ENCODE data around the gene LACTB. TPM values are rescaled to one million over a fixed set of nuclear protein-coding genes. Genes with fewer than 3 reads are reported as not detected.
A peak's percentile ranks its signal among the peaks of the same experiment; 100 is the strongest.

The LACTB gene
- total RNA-seq, 4 donors from 2014 or later: 10.9 to 37.1 (median 12.6) TPM

- H3K4me3 ChIP-seq: no peak overlapping the region
- peak overlapping the region in 2 of 4 donors; percentile 34 to 49 for H3K27ac ChIP-seq
- H3K36me3 ChIP-seq: peaks cover 0 to 3% (median 0%) of the 10 kb centered on the region in 3 donors
- TF ChIP-seq CTCF (IDR thresholded peaks at IDR 0.05) (no peak), POLR2A (IDR thresholded peaks at IDR 0.05) (no peak)
- DNase-seq: no peak
- peaks cover 0 to 20% (median 0%) of the 10 kb centered on the region in 4 donors for H3K4me1 ChIP-seq
- H3K27me3 ChIP-seq: no peaks in the 10 kb centered on the region
- no peaks in the 10 kb centered on the region for H3K9me3 ChIP-seq
Measured at GRCh38 chr15:63075015-63075983, 46.4 kb upstream of the LACTB start.

- Histone ChIP-seq H3K9me3 (no peaks in the 10 kb centered on the region), H3K36me3 (no peaks in the 10 kb centered on the region), H3K27ac (peak overlapping the region in 2 of 4 donors; percentile 34 to 49), H3K4me1 (peaks cover 0 to 20% (median 0%) of the 10 kb centered on the region in 4 donors), H3K27me3 (no peaks in the 10 kb centered on the region), H3K4me3 (no peak overlapping the region)
- TF ChIP-seq POLR2A (IDR thresholded peaks at IDR 0.05): no peak
- no peak for TF ChIP-seq CTCF (IDR thresholded peaks at IDR 0.05)
- no peak for DNase-seq
Measured at GRCh38 chr15:63075984-63076713, 45.5 kb upstream of the LACTB start.

- TF ChIP-seq CTCF (IDR thresholded peaks at IDR 0.05) (no peak), POLR2A (IDR thresholded peaks at IDR 0.05) (no peak)
- Histone ChIP-seq H3K4me1 (peaks cover 0 to 20% (median 0%) of the 10 kb centered on the region in 4 donors), H3K27me3 (no peaks in the 10 kb centered on the region), H3K9me3 (no peaks in the 10 kb centered on the region), H3K36me3 (no peaks in the 10 kb centered on the region), H3K27ac (peak overlapping the region in 1 of 4 donors; percentile 49), H3K4me3 (no peak overlapping the region)
- no peak for DNase-seq
Measured at GRCh38 chr15:63076714-63077046, 45.0 kb upstream of the LACTB start.

- H3K27ac ChIP-seq: no peak overlapping the region
Measured at GRCh38 chr15:63077952-63078351, 43.7 kb upstream of the LACTB start.

More at GRCh38 chr15:63077952-63078351, 43.7 kb upstream of the LACTB start:
- H3K36me3 ChIP-seq: no peaks in the 10 kb centered on the region
- H3K4me3 ChIP-seq: no peak overlapping the region
- peaks cover 0 to 16% (median 0%) of the 10 kb centered on the region in 4 donors for H3K4me1 ChIP-seq
- no peaks in the 10 kb centered on the region for H3K9me3 ChIP-seq
- no peaks in the 10 kb centered on the region for H3K27me3 ChIP-seq
- no peak for DNase-seq
- no peak for TF ChIP-seq POLR2A (IDR thresholded peaks at IDR 0.05)
- no peak for TF ChIP-seq CTCF (IDR thresholded peaks at IDR 0.05)

All from Peyer's patch (tissue), 4 donors.